Tibial nerve (tissue), 4 donors: ENCODE results near the gene FLT4.

Experiments
- EP300 ChIP-seq, 2 donors: sonication (generic); formaldehyde crosslinking; IDR thresholded peaks; one replicate each; pipeline ENCODE4 v1.6.1; 2017; ENCODE audit warnings: antibody characterized with exemption in 2 of 2, mild to moderate bottlenecking in 1 of 2
- POLR2A ChIP-seq, 2 donors: fragments of 450-650 bp; IDR thresholded peaks; one replicate each; pipeline ENCODE4 v1.6.1; 2017; ENCODE audit warnings: antibody characterized with exemption in 2 of 2, mild to moderate bottlenecking in 2 of 2, moderate library complexity in 2 of 2
- TF ChIP-seq, protein P1 (sequence below), 5 experiments: fragments of 200-600 bp in 3 of 5; fragments of 450-650 bp in 2 of 5; sonication (generic) in 3 of 5; IDR thresholded peaks; one replicate each; pipeline ENCODE4 v1.5.1; 2016 to 2019; ENCODE audit warnings: antibody characterized with exemption in 5 of 5, mild to moderate bottlenecking in 3 of 5, moderate library complexity in 2 of 5

DNA sequence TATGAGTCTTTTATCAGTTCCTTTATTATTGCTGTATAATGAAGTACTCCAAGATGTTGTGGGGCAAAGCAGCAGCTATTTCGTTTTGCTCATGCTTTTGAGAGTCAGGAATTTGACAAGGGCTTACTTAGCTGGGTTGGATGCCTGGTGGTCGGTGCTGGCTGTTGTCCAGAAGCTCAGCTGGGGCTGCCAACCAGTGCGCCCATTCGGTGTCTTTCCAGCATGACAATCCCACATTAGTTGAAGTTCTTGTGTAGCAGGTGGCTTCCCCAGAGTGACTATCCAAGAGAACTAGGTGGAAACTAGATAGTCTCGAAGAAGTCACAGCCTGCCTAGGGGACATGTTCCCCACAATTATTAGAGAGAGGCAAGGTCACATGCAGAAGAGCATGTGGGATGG, 3.4 kb upstream of the FLT4 start:
- no peak for TF ChIP-seq POLR2A (IDR thresholded peaks at IDR 0.05)
- TF ChIP-seq, protein P1, sequence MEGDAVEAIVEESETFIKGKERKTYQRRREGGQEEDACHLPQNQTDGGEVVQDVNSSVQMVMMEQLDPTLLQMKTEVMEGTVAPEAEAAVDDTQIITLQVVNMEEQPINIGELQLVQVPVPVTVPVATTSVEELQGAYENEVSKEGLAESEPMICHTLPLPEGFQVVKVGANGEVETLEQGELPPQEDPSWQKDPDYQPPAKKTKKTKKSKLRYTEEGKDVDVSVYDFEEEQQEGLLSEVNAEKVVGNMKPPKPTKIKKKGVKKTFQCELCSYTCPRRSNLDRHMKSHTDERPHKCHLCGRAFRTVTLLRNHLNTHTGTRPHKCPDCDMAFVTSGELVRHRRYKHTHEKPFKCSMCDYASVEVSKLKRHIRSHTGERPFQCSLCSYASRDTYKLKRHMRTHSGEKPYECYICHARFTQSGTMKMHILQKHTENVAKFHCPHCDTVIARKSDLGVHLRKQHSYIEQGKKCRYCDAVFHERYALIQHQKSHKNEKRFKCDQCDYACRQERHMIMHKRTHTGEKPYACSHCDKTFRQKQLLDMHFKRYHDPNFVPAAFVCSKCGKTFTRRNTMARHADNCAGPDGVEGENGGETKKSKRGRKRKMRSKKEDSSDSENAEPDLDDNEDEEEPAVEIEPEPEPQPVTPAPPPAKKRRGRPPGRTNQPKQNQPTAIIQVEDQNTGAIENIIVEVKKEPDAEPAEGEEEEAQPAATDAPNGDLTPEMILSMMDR (IDR thresholded peaks at IDR 0.05): no peak
- no peak for TF ChIP-seq EP300 (IDR thresholded peaks at IDR 0.05)
